GM12892 (cell line): ENCODE measurements around the gene ASIP.

Experiments used
- POLR2A ChIP-seq: IDR thresholded peaks from 2 replicates; pipeline ENCODE4 v1.6.1; 2011; ENCODE audit warnings: low read depth, low read length, control low read depth
- TAF1 ChIP-seq: IDR thresholded peaks from 2 replicates; pipeline ENCODE4 v1.6.1; 2011; ENCODE audit warnings: low read depth, mild to moderate bottlenecking, control low read depth, low read length, borderline replicate concordance

- TF ChIP-seq POLR2A (no peak), TAF1 (no peak)
Observed at GRCh38 chr20:34268851-34269636, 27.8 kb downstream of the ASIP start.
